ENCODE measurements around the gene SGCG. TPM values are rescaled to one million over a fixed set of nuclear protein-coding genes. Genes with fewer than 3 reads are reported as not detected.

The SGCG gene
- total and polyA plus RNA-seq, 2 of the 4 experiments (the other 2 are of a cell fraction): under 0.01 TPM; not detected in 1

GRCh38 chr13:23273498-23273897 is 92.7 kb downstream of the SGCG start:
- Histone ChIP-seq H3K18ac (ENCODE audit: low read depth, low read length) (no peak overlapping the region), H3K9me1 (ENCODE audit: insufficient read depth, low read length) (no peaks in the 10 kb centered on the region), H2BK120ac (ENCODE audit: low read depth, low read length) (no peak overlapping the region), H4K8ac (ENCODE audit: low read depth in 2 of 2, low read length in 2 of 2) (no peak overlapping the region), H3K9me3 (ENCODE audit: control insufficient read depth, insufficient read depth, low read length) (no peaks in the 10 kb centered on the region), H3K4ac (ENCODE audit: low read depth, low read length) (no peak overlapping the region), H2BK15ac (ENCODE audit: low read depth, low read length) (no peak overlapping the region), H4K91ac (ENCODE audit: insufficient read depth, low read depth, low read length) (no peak overlapping the region), H3K4me1 (ENCODE audit: control insufficient read depth, insufficient read depth, low read length) (no peaks in the 10 kb centered on the region), H3K9ac (ENCODE audit: low read depth, low read length) (no peak overlapping the region), H2BK5ac (ENCODE audit: low read depth, low read length, poor library complexity, severe bottlenecking) (no peak overlapping the region), H3K23ac (ENCODE audit: low read depth, low read length) (no peak overlapping the region), H2AFZ (replicated peaks; ENCODE audit: low read length, poor library complexity) (no peak overlapping the region), H3K36me3 (ENCODE audit: control insufficient read depth, insufficient read depth, low read length) (no peaks in the 10 kb centered on the region), H3K14ac (replicated peaks; ENCODE audit: low read depth, low read length) (no peak overlapping the region), H4K20me1 (ENCODE audit: insufficient read depth, low read length) (no peaks in the 10 kb centered on the region), H4K5ac (ENCODE audit: low read depth, low read length) (no peak overlapping the region), H3K27me3 (ENCODE audit: control insufficient read depth, insufficient read depth, low read length) (no peaks in the 10 kb centered on the region), H3K27ac (ENCODE audit: insufficient read depth, low read length) (no peak overlapping the region), H2AK9ac (replicated peaks; ENCODE audit: low read depth, low read length, poor library complexity) (no peak overlapping the region), H3K4me2 (ENCODE audit: low read depth, low read length) (no peak overlapping the region), H3K79me1 (ENCODE audit: low read depth in 1 of 2, low read length in 2 of 2) (no peaks in the 10 kb centered on the region), H2AK5ac (ENCODE audit: low read depth, low read length) (no peak overlapping the region), H3K56ac (ENCODE audit: extremely low read depth, insufficient read depth, low read length) (no peak overlapping the region), H3K4me3 (ENCODE audit: insufficient read depth, low read depth, low read length) (no peak overlapping the region), H2BK20ac (ENCODE audit: low read depth, low read length) (no peak overlapping the region)
- dilution Hi-C loops (cut with HindIII; ENCODE audit: low sequenced_read_pairs, unreplicated experiment) (no loop called here), intact Hi-C loops (cut with micrococcal nuclease) (no loop called here), in situ Hi-C loops (cut with MboI; ENCODE audit: low sequenced_read_pairs) (no loop called here)
- POLR2A ChIA-PET (ENCODE audit: unreplicated experiment): no interaction called here
- DNase-seq (no peak), ATAC-seq (ENCODE audit: low read depth) (no peak)
- BruUV-seq (replicated peaks): no TSS peak
- CTCF ChIA-PET: interaction anchor here (0.6 kb wide), 1 partner anchor 46 kb away, joined by 3 read pairs; no protein-coding TSS in a partner anchor
- 20% methylated on average over 1 of the region's 3 CpGs; no CpG with 5 or more reads in 1 of the 2 experiments for WGBS, 2 experiments (ENCODE audit: extremely low coverage in 2 of 2, insufficient read length in 1 of 2)
- TF ChIP-seq CTCF (conservative IDR thresholded peaks at IDR 0.05; ENCODE audit: low read depth, low read length) (no peak), MAFK (IDR thresholded peaks at IDR 0.05; ENCODE audit: low read depth, low read length) (peak; percentile 38)
